HepG2 (cell line): Measurements from ENCODE around the gene CAMK1D. TPM values are rescaled to one million over a fixed set of nuclear protein-coding genes. Genes with fewer than 3 reads are reported as not detected.

Experiments
- ETS1 ChIP-seq: sonication (generic); formaldehyde crosslinking; IDR thresholded peaks from 2 replicates; pipeline ENCODE4 v1.4.0; 2020; ENCODE audit warnings: missing genetic modification reagents
- FOXA3 ChIP-seq: IDR thresholded peaks from 2 replicates; pipeline ENCODE4 v1.6.1; 2016; ENCODE audit warnings: missing genetic modification reagents, missing compliant biosample characterization
- FOXK2 ChIP-seq: fragments of 450-650 bp; IDR thresholded peaks from 2 replicates; pipeline ENCODE4 v1.6.1; 2016
- FOXP4 ChIP-seq: sonication (generic); formaldehyde crosslinking; IDR thresholded peaks from 2 replicates; pipeline ENCODE4 v1.4.0; 2020; ENCODE audit warnings: missing genetic modification reagents
- GATAD1 ChIP-seq: IDR thresholded peaks from 2 replicates; pipeline ENCODE4 v1.6.1; 2016; ENCODE audit warnings: missing genetic modification reagents, missing compliant biosample characterization
- HNRNPUL1 ChIP-seq: fragments of 200-400 bp; formaldehyde crosslinking; IDR thresholded peaks from 2 replicates; pipeline ENCODE4 v1.6.1; 2017; ENCODE audit warnings: low read depth, mild to moderate bottlenecking, low read length, moderate library complexity
- JUND ChIP-seq: sonication (generic); formaldehyde crosslinking; IDR thresholded peaks from 2 replicates; pipeline ENCODE4 v1.8.0; 2022; ENCODE audit warnings: mild to moderate bottlenecking, missing genetic modification reagents
- KLF9 ChIP-seq: IDR thresholded peaks from 2 replicates; pipeline ENCODE4 v1.6.1; 2016; ENCODE audit warnings: low read depth
- MYNN ChIP-seq: sonication (generic); formaldehyde crosslinking; IDR thresholded peaks from 2 replicates; pipeline ENCODE4 v1.4.0; 2020; ENCODE audit warnings: mild to moderate bottlenecking, low read depth, missing genetic modification reagents
- NCOR1 ChIP-seq: fragments of 200-600 bp; sonication (generic); IDR thresholded peaks from 2 replicates; pipeline ENCODE4 v1.7.0; 2017; ENCODE audit warnings: antibody characterized with exemption, low read length, borderline replicate concordance
- NFE2L2 ChIP-seq: fragments of 150-350 bp; IDR thresholded peaks from 2 replicates; pipeline ENCODE4 v1.6.1; 2014; ENCODE audit warnings: low read length
- NONO ChIP-seq, 2 experiments: fragments of 450-650 bp in 1 of 2; sonication (generic) in 1 of 2; formaldehyde crosslinking in 1 of 2; IDR thresholded peaks in 1 of 2; conservative IDR thresholded peaks in 1 of 2; 2 replicates each; pipeline versions ENCODE4 v1.6.1 to v1.8.0; 2017 to 2022; ENCODE audit warnings: mild to moderate bottlenecking in 1 of 2, missing genetic modification reagents in 1 of 2, moderate library complexity in 1 of 2
- NR2F2 ChIP-seq: IDR thresholded peaks from 2 replicates; pipeline ENCODE4 v1.6.1; 2012; ENCODE audit warnings: low read depth, inconsistent platforms, borderline replicate concordance
- NRL ChIP-seq: sonication (generic); formaldehyde crosslinking; IDR thresholded peaks from 2 replicates; pipeline ENCODE4 v1.5.0; 2020; ENCODE audit warnings: missing genetic modification reagents, mild to moderate bottlenecking, moderate library complexity, borderline replicate concordance
- PHF8 ChIP-seq: sonication (generic); formaldehyde crosslinking; IDR thresholded peaks from 2 replicates; pipeline ENCODE4 v1.5.0; 2020; ENCODE audit warnings: missing genetic modification reagents
- PREB ChIP-seq: sonication (generic); formaldehyde crosslinking; IDR thresholded peaks from 2 replicates; pipeline ENCODE4 v1.4.0; 2020; ENCODE audit warnings: missing genetic modification reagents
- REL ChIP-seq: sonication (generic); formaldehyde crosslinking; conservative IDR thresholded peaks from 2 replicates; pipeline ENCODE4 v1.8.0; 2022; ENCODE audit warnings: mild to moderate bottlenecking, missing genetic modification reagents, moderate library complexity
- RNF219 ChIP-seq: sonication (generic); formaldehyde crosslinking; IDR thresholded peaks from 2 replicates; pipeline ENCODE4 v1.5.0; 2020; ENCODE audit warnings: mild to moderate bottlenecking, missing genetic modification reagents
- SMARCC2 ChIP-seq: fragments of 450-650 bp; IDR thresholded peaks from 2 replicates; pipeline ENCODE4 v1.6.1; 2017; ENCODE audit warnings: antibody characterized with exemption, mild to moderate bottlenecking
- SMYD3 ChIP-seq: sonication (generic); formaldehyde crosslinking; IDR thresholded peaks from 2 replicates; pipeline ENCODE4 v1.8.1; 2023; ENCODE audit warnings: mild to moderate bottlenecking, missing genetic modification reagents
- SNAPC2 ChIP-seq: sonication (generic); formaldehyde crosslinking; IDR thresholded peaks from 2 replicates; pipeline ENCODE4 v1.8.1; 2022; ENCODE audit warnings: mild to moderate bottlenecking, missing genetic modification reagents
- TEAD3 ChIP-seq: optimal IDR thresholded peaks from 2 replicates; pipeline ENCODE3; 2016; ENCODE audit warnings: borderline replicate concordance
- ZNF331 ChIP-seq: sonication (generic); formaldehyde crosslinking; IDR thresholded peaks from 2 replicates; pipeline ENCODE4 v1.4.0; 2020; ENCODE audit warnings: missing genetic modification reagents
- ZNF432 ChIP-seq: sonication (generic); formaldehyde crosslinking; IDR thresholded peaks from 2 replicates; pipeline ENCODE4 v1.5.0; 2020; ENCODE audit warnings: missing genetic modification reagents, mild to moderate bottlenecking, borderline replicate concordance
- ZNF570 ChIP-seq: sonication (generic); formaldehyde crosslinking; IDR thresholded peaks from 2 replicates; pipeline ENCODE4 v1.4.0; 2020; ENCODE audit warnings: mild to moderate bottlenecking, missing genetic modification reagents, borderline replicate concordance
- ZSCAN29 ChIP-seq: sonication (generic); formaldehyde crosslinking; conservative IDR thresholded peaks from 2 replicates; pipeline ENCODE4 v1.4.0; 2020; ENCODE audit warnings: mild to moderate bottlenecking, missing genetic modification reagents
- polyA plus RNA-seq, 8 experiments: library from polyadenylated mRNA; depleted of rRNA in 3 of 8; stranded (reverse) in 7 of 8; unstranded in 1 of 8; fragments of >200 nt; fragmentation: Illumina TruSeq in 4 of 8; extraction: Trizol in 4 of 8; gene quantifications; 2 replicates each; pipeline versions ENCODE4 v1.2.1 to v1.2.3, GENCODE V29; 2011 to 2016; ENCODE audit warnings: low read depth in 4 of 8, missing spikeins in 1 of 8, mixed read lengths in 1 of 8; ENCODE audit not compliant: insufficient read depth in 1 of 8
- total RNA-seq, 5 experiments: library from RNA; depleted of rRNA; stranded (reverse); fragments of >200 nt; fragmentation: Illumina TruSeq; extraction: Trizol; gene quantifications; 2 replicates each; pipeline ENCODE4 v1.2.3, GENCODE V29; 2016; ENCODE audit warnings: low read depth in 1 of 5

Gene CAMK1D
- total and polyA plus RNA-seq, 2 of the 13 experiments (the other 11 are each of a cell fraction or from before 2014, with no cell fraction given) = under 0.01 TPM; not detected in 1

- TF ChIP-seq ZSCAN29 (CRISPR knock-in tag) = no peak
- TF ChIP-seq SNAPC2 = no peak
- no peak for TF ChIP-seq SMYD3
- no peak for TF ChIP-seq RNF219 (CRISPR knock-in tag)
- TF ChIP-seq ZNF570 (CRISPR knock-in tag) = no peak
- no peak for TF ChIP-seq ETS1
- no peak for TF ChIP-seq JUND (CRISPR knock-in tag)
- TF ChIP-seq HNRNPUL1 = no peak
- no peak for TF ChIP-seq FOXK2
- TF ChIP-seq MYNN (CRISPR knock-in tag) = no peak
- TF ChIP-seq FOXP4 = peak; percentile 32; the same call in 1 of the 2 replicates
- no peak for TF ChIP-seq SMARCC2
- TF ChIP-seq NR2F2 = no peak
- peak; percentile 79 for TF ChIP-seq FOXA3 (CRISPR knock-in tag)
- TF ChIP-seq KLF9 = no peak
- no peak for TF ChIP-seq GATAD1
- no peak; the same call in 1 of the 2 replicates for TF ChIP-seq NCOR1
- 0 out of 2 replicates have a peak, but pooled peaks have one; percentile 8 for TF ChIP-seq PHF8 (CRISPR knock-in tag)
- no peak for TF ChIP-seq ZNF432
- no peak for TF ChIP-seq TEAD3 (CRISPR knock-in tag)
- TF ChIP-seq NFE2L2 = no peak
- TF ChIP-seq ZNF331 (CRISPR knock-in tag) = peak; percentile 38; the same call in 1 of the 2 replicates
- no peak for TF ChIP-seq REL (CRISPR knock-in tag)
- TF ChIP-seq NONO (IDR thresholded peaks at IDR 0.05) = no peak
- peak; percentile 66 for TF ChIP-seq NONO (CRISPR knock-in tag; conservative IDR thresholded peaks at IDR 0.05)
- no peak for TF ChIP-seq PREB (CRISPR knock-in tag)
- no peak for TF ChIP-seq NRL
Measured at GRCh38 chr10:12631787-12632562, 282.6 kb downstream of the CAMK1D start (continued).
